LNCAP (cell line): Measurements from ENCODE around the gene MIOX.
A peak's percentile ranks its signal among the peaks of the same experiment; 100 is the strongest.

Experiments
- CTCF ChIP-seq: fragments of 450-650 bp; IDR thresholded peaks from 2 replicates; pipeline ENCODE4 v1.5.1; 2017; ENCODE audit warnings: mild to moderate bottlenecking

The MIOX gene

GRCh38 chr22:50525858-50526107 lies 39.1 kb downstream of the MIOX start:
- TF ChIP-seq CTCF = no peak

GRCh38 chr22:50526108-50526833 lies 39.6 kb downstream of the MIOX start:
- TF ChIP-seq CTCF = peak; percentile 76

GRCh38 chr22:50526834-50527801 lies 40.5 kb downstream of the MIOX start:
- no peak for TF ChIP-seq CTCF

- no peak for TF ChIP-seq CTCF
Observed at GRCh38 chr22:50527921-50528681, 41.4 kb downstream of the MIOX start.

GRCh38 chr22:50528682-50529415 lies 42.2 kb downstream of the MIOX start:
- no peak for TF ChIP-seq CTCF

- TF ChIP-seq CTCF = no peak
Observed at GRCh38 chr22:50529416-50529896, 42.8 kb downstream of the MIOX start.
